GM23248 (cell line): Measurements from ENCODE around the gene SMIM3.

ENCODE experiments used
- EZH2 ChIP-seq: fragments of 200-600 bp; sonication (generic); IDR thresholded peaks from 2 replicates; pipeline ENCODE4 v1.6.1; 2018; ENCODE audit warnings: antibody characterized with exemption, mild to moderate bottlenecking; ENCODE audit not compliant: insufficient read depth, poor library complexity, severe bottlenecking
- EZH2phosphoT487 ChIP-seq: fragments of 200-600 bp; sonication (generic); IDR thresholded peaks from 2 replicates; pipeline ENCODE4 v1.6.1; 2018; ENCODE audit warnings: antibody characterized with exemption, moderate library complexity, mild to moderate bottlenecking, low read depth; ENCODE audit not compliant: insufficient read depth

- TF ChIP-seq EZH2 = no peak
- TF ChIP-seq EZH2phosphoT487 = no peak
Observed at GRCh38 chr5:150787656-150788055, 9.1 kb downstream of the SMIM3 start.
